PC-3 (cell line): ENCODE measurements around the gene BARHL1. TPM values are rescaled to one million over a fixed set of nuclear protein-coding genes. Genes with fewer than 3 reads are reported as not detected.
A peak's percentile ranks its signal among the peaks of the same experiment; 100 is the strongest.
"Not testable (repeated sequence)": the region's sequence is repeated elsewhere in the genome, so short reads cannot be mapped to it uniquely, and the experiment has no call there.

Experiments
- ATAC-seq: fragments of 200-7000 bp; cut with Tn5 transposase; 2 replicates; pipeline ENCODE4 v1.9.1; 2020; ENCODE audit warnings: mild to moderate bottlenecking, moderate library complexity
- BruUV-seq: library from RNA; stranded (reverse); fragments of 400-500 nt; replicated peaks from 2 replicates; lab custom pipeline; 2021; lab: Mats Ljungman, UMichigan
- CTCF ChIA-PET: fragments of 300-600 bp; sonication (Branson Sonifier 250); formaldehyde crosslinking; loops from one replicate; lab custom pipeline; 2022; ENCODE audit warnings: antibody characterized with exemption; lab: Charles Lee
- POLR2A ChIA-PET: fragments of 300-600 bp; sonication (Branson Sonifier 250); formaldehyde crosslinking; loops from one replicate; lab custom pipeline; 2022; ENCODE audit warnings: antibody characterized with exemption; ENCODE audit not compliant: unreplicated experiment; lab: Charles Lee
- DNase-seq: peaks from one replicate; pipeline ENCODE4 v3.0.0-alpha.2; 2015
- H2AFZ ChIP-seq: fragments of 300-600 bp; sonication (generic); 2 replicates; pipeline ENCODE4 v1.6.0; 2016; ENCODE audit warnings: antibody characterized with exemption, low read length
- H3F3A ChIP-seq: fragments of 300-600 bp; sonication (generic); one replicate; pipeline ENCODE4 v1.6.0; 2017; ENCODE audit warnings: antibody characterized with exemption, low read length, control low read depth, mild to moderate bottlenecking; ENCODE audit not compliant: unreplicated experiment
- H3K27ac ChIP-seq: fragments of 300-600 bp; sonication (generic); 2 replicates; pipeline ENCODE4 v1.5.1; 2016; ENCODE audit warnings: mild to moderate bottlenecking, low read length
- H3K27me3 ChIP-seq: fragments of 300-600 bp; sonication (generic); 2 replicates; pipeline ENCODE4 v1.6.1; 2016; ENCODE audit warnings: low read length, mixed read lengths
- H3K36me3 ChIP-seq: fragments of 300-600 bp; sonication (generic); 2 replicates; pipeline ENCODE4 v1.6.1; 2016; ENCODE audit warnings: low read depth, mixed run types, low read length, mixed read lengths
- H3K4me1 ChIP-seq: fragments of 300-600 bp; sonication (generic); 2 replicates; pipeline ENCODE4 v1.5.1; 2016; ENCODE audit warnings: low read length; ENCODE audit not compliant: insufficient read depth
- H3K4me2 ChIP-seq: fragments of 300-600 bp; sonication (generic); 2 replicates; pipeline ENCODE4 v1.6.0; 2016; ENCODE audit warnings: low read length
- H3K4me3 ChIP-seq: fragments of 300-600 bp; sonication (generic); 2 replicates; pipeline ENCODE4 v1.5.1; 2016; ENCODE audit warnings: mild to moderate bottlenecking, low read length, mixed read lengths
- H3K79me2 ChIP-seq: fragments of 300-600 bp; sonication (generic); 2 replicates; pipeline ENCODE4 v1.6.1; 2017; ENCODE audit warnings: low read length, mixed read lengths
- H3K9ac ChIP-seq: fragments of 300-600 bp; sonication (generic); 2 replicates; pipeline ENCODE4 v1.6.0; 2016; ENCODE audit warnings: mild to moderate bottlenecking, low read length
- H3K9me2 ChIP-seq: fragments of 300-600 bp; sonication (generic); replicated peaks from 2 replicates; pipeline ENCODE4 v1.6.1; 2016; ENCODE audit warnings: mixed run types, low read length, mixed read lengths
- H3K9me3 ChIP-seq: fragments of 300-600 bp; sonication (generic); 2 replicates; pipeline ENCODE4 v1.6.1; 2016; ENCODE audit warnings: low read length, mixed read lengths
- H4K20me1 ChIP-seq: fragments of 300-600 bp; sonication (generic); 2 replicates; pipeline ENCODE4 v1.6.1; 2016; ENCODE audit warnings: low read length, mixed read lengths
- CTCF ChIP-seq: fragments of 300-600 bp; sonication (generic); conservative IDR thresholded peaks from 2 replicates; pipeline ENCODE4 v1.5.1; 2017; ENCODE audit warnings: antibody characterized with exemption, low read depth, mild to moderate bottlenecking, low read length
- EZH2 ChIP-seq: fragments of 300-600 bp; sonication (generic); IDR thresholded peaks from one replicate; pipeline ENCODE4 v1.6.1; 2017; ENCODE audit warnings: antibody characterized with exemption, mild to moderate bottlenecking, low read length; ENCODE audit not compliant: unreplicated experiment
- EZH2phosphoT487 ChIP-seq: fragments of 300-600 bp; sonication (generic); IDR thresholded peaks from 2 replicates; pipeline ENCODE4 v1.6.1; 2018; ENCODE audit warnings: mild to moderate bottlenecking, antibody characterized with exemption, low read length, borderline replicate concordance
- intact Hi-C: fragments of 100-400 bp; cut with micrococcal nuclease; formaldehyde crosslinking; loops from 2 replicates; pipeline ENCODE4 v1.9.0; 2023
- total RNA-seq: library from RNA; depleted of rRNA; stranded (reverse); fragments of >200 nt; gene quantifications from 2 replicates; pipeline ENCODE4 v1.2.3, GENCODE V29; 2014

Gene BARHL1
- total RNA-seq, 1 experiment from 2014 or later = not detected

- Histone ChIP-seq H3K9ac (no peak overlapping the region), H3K9me2 (no peaks in the 10 kb centered on the region), H3K27ac (no peak overlapping the region), H3F3A (no peaks in the 10 kb centered on the region), H3K36me3 (no peaks in the 10 kb centered on the region), H3K9me3 (no peaks in the 10 kb centered on the region), H3K4me2 (no peak overlapping the region), H3K4me3 (no peak overlapping the region), H3K79me2 (no peaks in the 10 kb centered on the region), H2AFZ (no peak overlapping the region), H3K4me1 (no peaks in the 10 kb centered on the region), H4K20me1 (no peaks in the 10 kb centered on the region), H3K27me3 (no peaks in the 10 kb centered on the region)
- ATAC-seq (no peak), DNase-seq (no peak)
- TF ChIP-seq EZH2phosphoT487 (no peak), CTCF (no peak), EZH2 (no peak)
- intact Hi-C loops = no loop called here
- ChIA-PET CTCF (no interaction called here), POLR2A (no interaction called here)
- BruUV-seq = no TSS peak
These were observed 20.2 kb upstream of the BARHL1 start for GRCh38 chr9:132562306-132562573.

GRCh38 chr9:132564526-132564925 lies 17.9 kb upstream of the BARHL1 start:
- no TSS peak for BruUV-seq
- H3K4me2 ChIP-seq = no peak overlapping the region
- no peaks in the 10 kb centered on the region for H3K79me2 ChIP-seq
- ATAC-seq (no peak), DNase-seq (no peak)
- no peaks in the 10 kb centered on the region for H3K9me3 ChIP-seq
- no peaks in the 10 kb centered on the region for H3K27me3 ChIP-seq
- H2AFZ ChIP-seq = no peak overlapping the region
- no peaks in the 10 kb centered on the region for H4K20me1 ChIP-seq
- H3K9ac ChIP-seq = no peak overlapping the region
- H3K36me3 ChIP-seq = no peaks in the 10 kb centered on the region
- no peak overlapping the region for H3K27ac ChIP-seq
- POLR2A ChIA-PET = no interaction called here
- TF ChIP-seq CTCF = no peak
- TF ChIP-seq EZH2phosphoT487 = no peak
- TF ChIP-seq EZH2 = no peak
- H3F3A ChIP-seq = no peaks in the 10 kb centered on the region
- no peak overlapping the region for H3K4me3 ChIP-seq
- H3K9me2 ChIP-seq = no peaks in the 10 kb centered on the region
- intact Hi-C loops = no loop called here
- CTCF ChIA-PET = no interaction called here
- H3K4me1 ChIP-seq = no peaks in the 10 kb centered on the region

GRCh38 chr9:132568787-132569186 lies 13.6 kb upstream of the BARHL1 start:
- H3K9me2 ChIP-seq, H2AFZ ChIP-seq, intact Hi-C loops, H3K79me2 ChIP-seq, H3K27ac ChIP-seq, CTCF ChIA-PET, H3K27me3 ChIP-seq, H3K4me2 ChIP-seq, H3K9ac ChIP-seq, H3K36me3 ChIP-seq, BruUV-seq, H3K4me1 ChIP-seq, ATAC-seq, H3K9me3 ChIP-seq, POLR2A ChIA-PET, H4K20me1 ChIP-seq, H3K4me3 ChIP-seq, H3F3A ChIP-seq: not testable (repeated sequence)
- DNase-seq = peak; percentile 40
